Stimulated activated CD8-positive, alpha-beta memory T cell treated with anti-CD3 and anti-CD28 coated beads, Interleukin-2, amount 100 ng/mL, for 48 hours (primary cell): ENCODE results near the gene FAM83F.
"Not testable (repeated sequence)": the region's sequence is repeated elsewhere in the genome, so short reads cannot be mapped to it uniquely, and the experiment has no call there.

Experiments used
- DNase-seq, 2 donors: peaks; one replicate each; pipeline ENCODE4 v3.0.0-alpha.2; 2020; ENCODE audit warnings: low read depth in 2 of 2

Gene FAM83F

DNA sequence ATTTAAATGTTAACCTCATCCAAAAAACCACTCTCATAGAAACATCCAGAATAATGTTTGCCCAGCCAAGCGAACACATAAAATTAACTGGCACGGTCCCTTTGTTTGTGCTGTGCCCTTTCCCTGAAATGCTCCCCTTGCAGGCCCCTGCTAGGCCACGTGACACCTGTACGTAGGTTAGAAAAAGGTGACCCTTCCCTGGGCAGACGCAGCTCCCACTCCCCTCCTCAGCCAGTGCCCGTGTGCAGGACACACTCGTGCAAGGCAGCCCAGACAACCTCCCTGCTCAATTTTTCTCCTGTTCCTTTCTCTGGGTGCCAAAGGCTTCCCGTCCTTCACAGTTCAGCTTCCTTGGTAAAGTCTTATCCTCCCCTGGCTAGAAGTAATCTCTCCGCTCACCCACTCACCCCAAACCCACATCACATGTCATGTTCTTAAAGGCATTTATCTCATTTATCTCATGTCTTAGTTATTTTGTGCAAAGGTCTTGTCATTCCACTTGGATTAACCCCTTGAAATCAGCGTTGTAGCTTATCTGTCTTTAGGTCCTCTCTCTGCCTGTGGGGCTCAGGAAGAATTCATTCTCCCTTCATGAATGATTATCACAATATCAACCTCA is 20.7 kb downstream of the FAM83F start:
- no peak for DNase-seq

DNA sequence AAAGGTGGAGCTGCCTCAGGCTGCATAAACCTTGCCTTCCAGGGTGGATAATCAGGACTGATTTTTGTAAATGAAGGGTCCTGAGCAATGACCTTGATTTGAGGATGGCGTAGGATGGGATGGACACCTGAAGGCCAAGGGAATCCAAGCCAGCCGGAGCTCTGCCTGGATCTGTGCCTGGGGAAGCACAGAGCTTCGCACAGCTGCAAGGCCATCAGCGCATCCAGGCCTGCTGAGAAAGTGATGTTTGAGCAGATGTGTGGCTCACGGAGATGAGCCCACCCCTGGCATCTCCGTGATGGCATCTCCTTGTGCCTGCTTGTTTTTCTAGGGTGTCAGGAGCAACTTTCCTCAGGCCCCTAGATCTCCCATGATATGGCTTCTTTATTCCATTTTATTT is 23.3 kb downstream of the FAM83F start:
- no peak for DNase-seq

DNA sequence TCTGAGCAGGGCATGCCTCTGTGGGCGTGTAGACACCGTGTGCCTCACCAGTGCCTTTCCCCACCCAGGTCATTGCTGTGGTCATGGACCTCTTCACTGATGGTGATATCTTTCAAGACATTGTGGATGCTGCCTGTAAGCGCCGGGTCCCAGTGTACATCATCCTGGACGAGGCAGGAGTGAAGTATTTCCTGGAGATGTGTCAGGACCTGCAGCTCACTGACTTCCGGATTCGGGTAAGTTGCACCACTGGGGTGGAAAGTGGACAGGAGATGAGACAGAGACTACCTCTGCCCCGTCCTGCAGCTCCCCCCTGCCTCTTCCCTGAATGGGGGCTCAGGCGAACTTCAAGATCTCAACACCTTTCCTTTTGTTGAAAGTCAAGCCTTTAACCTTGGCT is 24.3 kb downstream of the FAM83F start:
- DNase-seq: no peak

DNA sequence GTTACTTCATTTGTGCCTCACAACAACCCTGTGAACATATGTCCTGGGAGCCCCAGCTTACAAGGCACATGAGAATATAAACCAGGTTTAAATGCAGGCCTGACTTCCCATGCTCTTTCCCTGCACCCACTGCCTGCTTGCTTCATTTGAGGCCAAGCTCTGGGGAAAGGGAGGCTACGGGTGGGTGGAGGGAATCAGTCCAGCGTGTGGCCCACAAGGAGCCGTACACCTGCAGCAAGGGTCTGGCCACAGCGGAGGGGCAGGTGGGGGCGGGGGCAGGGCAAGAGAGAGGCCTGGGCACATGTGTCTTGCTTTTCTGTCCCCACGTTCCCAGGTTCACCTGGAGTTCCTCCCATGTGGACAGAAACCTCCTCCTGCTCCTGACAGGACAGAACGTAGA is 26.2 kb downstream of the FAM83F start:
- no peak for DNase-seq

DNA sequence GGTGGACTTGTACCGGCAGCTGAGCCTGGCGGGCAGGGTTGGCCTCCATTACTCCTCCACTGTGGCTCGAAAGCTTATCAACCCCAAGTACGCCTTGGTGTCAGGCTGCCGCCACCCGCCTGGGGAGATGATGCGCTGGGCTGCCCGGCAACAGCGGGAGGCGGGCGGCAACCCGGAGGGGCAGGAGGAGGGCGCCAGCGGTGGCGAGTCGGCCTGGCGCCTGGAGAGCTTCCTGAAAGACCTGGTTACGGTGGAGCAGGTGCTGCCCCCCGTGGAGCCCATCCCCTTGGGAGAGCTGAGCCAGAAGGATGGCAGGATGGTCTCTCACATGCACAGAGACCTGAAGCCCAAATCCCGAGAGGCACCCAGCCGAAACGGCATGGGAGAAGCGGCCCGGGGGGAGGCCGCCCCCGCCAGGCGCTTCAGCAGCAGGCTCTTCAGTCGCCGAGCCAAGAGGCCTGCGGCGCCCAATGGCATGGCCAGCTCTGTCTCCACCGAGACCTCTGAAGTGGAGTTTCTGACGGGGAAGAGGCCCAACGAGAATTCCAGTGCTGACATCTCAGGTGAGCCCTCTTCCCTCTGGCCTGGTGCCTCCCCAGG is 26.7 kb downstream of the FAM83F start:
- no peak for DNase-seq

DNA sequence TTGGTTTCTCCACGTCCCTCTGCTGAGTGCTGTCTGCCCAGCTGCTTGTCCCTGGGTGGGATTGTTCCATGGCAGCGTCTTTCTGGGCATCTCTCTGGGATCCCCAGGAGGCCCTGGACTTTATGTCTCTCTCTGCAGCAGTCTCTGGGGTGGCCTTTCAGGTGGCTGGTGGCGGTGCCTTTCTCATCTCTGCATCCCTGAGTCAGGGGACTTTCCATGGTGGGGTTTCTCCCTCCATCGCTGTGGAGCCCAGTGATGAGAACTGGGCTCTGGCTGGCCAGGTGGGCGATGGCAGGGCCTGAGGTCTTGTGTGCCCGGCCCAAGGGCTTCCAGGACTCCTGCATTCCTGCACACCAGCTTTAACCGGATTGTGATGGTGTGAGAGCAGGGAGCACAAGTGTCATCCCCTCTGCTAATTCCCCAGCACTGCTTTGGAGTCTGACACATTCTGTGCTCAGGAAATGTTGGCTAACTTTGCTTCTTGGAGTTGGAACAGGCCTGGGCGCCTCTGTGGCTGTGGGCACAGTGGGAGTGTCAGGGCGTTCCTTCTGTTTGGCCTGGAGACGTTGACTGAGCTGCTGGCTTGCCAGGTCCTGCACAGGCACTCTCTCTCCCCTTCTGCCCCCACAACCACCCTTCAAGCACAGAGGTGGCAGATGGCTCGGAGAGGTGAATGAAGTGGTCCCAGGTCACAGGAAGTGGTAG is 27.9 kb downstream of the FAM83F start:
- no peak for DNase-seq

DNA sequence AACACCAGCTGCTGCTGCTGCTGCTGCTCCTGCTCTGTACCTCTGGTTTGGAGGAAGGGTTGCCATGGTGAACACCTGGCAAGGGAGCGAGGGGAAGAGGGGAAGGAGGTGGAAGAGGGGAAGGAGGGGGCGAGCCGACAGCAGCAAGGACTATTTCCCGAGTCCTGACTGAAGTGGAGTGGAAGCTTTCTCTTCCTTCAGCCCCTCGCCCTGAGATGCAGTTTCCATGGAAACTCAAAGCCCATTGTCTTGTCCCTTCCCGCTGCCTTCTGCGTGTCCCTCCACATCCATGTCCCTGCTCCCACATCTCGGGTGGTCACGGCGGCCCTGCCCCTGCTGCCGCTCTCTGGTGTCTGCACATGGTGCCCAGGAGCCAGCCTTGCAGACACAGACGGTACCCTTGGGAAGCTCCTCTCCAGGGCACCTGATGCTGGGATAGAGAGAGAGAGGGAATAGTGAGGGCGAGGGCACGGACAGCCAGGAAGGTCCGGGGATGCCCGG is 28.6 kb downstream of the FAM83F start:
- no peak for DNase-seq

DNA sequence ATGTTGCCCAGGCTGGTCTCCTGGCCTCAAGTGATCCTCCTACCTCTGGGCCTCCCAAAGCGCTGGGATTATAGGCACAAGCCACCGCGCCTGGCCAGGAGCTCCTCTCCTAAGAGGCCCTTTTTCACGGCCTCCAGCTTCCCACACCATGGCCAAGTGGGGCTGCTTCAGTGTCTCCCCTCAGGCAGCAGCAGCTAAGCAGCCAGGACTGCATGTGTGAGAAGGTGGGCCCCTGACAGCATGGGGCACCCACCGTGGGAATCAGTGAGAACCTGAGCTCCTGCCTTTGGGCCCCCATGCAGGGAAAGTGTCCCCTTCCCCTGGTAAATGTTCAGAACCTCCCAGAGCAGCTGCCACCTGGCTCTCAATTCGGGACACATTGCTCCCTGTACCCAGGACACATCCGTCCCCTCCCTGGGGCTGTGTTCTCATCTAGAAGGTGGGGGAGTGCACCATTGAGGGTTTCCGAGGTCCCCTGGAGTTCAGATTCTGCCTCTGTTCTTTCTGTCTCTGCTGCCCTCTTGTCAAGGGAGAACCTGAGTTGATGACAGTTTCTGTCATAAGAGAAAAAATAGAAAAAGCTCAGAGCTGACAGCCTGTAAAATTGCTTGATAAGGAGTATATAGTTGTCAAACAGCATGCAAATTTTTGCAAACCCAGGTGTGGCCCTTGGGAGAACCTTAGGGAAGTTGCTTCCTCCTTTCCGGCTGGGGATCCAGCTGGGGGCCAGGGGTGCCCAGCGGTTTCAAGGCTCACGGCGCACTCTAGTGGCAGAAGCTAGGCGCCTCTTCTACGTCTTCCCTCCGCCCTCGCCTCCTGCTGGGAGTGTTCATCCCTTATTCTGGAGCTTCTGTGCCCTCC is 29.7 kb downstream of the FAM83F start:
- peak; percentile 41 to 51 for DNase-seq

DNA sequence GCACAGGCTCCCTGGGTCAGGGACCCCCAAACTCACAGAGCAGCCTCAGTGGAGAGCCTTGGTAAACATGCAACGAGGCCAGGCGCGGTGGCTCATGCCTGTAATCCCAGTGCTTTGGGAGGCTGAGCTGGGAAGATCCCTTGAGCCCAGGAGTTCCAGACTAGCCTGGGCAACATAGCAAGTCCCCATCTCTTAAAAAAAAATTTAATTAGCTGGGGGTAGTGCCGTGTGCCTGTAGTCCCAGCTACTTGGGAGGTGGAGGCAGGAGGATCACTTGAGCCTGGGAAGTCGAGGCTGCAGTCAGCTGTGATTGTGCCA is 30.3 kb downstream of the FAM83F start:
- DNase-seq: not testable (repeated sequence)

DNA sequence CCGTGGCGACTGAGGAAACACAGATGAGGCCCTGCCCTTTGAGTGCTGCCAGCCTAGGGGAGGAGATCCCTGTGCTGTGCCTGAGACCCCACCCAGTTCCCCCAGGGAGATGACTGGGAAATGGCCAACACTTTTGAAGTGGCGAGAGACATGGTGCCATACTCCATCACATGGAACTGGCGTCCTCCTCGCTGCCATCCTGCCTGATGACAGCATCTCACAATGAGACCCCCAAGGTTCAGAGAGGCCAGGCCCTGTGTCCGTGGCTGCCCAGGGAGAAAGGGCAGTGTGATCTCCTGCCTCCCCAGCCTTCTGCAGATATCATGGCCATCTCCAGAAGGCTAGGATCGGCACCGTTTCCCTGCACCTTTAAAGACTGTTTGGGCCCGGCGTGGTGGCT is 31.1 kb downstream of the FAM83F start:
- DNase-seq: no peak

DNA sequence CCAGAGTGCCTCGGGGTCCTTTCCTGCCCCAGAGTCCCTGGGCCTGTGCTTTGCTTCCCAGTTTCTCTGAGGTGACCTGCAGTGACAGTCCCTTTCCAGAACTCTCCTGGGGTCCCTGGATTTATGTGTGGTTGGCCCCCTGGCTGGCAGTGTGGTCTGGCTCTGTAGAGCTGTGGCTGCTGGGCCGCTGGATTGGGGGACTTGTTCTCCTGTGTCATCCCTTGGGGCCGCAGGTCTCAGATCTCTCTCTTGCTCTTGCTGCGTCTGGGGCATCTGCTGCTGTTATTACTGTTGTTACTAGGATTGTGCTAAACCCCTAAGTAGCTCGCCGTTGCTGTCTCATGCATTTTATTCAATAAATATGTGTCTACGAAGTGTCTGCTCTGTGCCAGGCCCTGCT is 31.9 kb downstream of the FAM83F start:
- DNase-seq: no peak

DNA sequence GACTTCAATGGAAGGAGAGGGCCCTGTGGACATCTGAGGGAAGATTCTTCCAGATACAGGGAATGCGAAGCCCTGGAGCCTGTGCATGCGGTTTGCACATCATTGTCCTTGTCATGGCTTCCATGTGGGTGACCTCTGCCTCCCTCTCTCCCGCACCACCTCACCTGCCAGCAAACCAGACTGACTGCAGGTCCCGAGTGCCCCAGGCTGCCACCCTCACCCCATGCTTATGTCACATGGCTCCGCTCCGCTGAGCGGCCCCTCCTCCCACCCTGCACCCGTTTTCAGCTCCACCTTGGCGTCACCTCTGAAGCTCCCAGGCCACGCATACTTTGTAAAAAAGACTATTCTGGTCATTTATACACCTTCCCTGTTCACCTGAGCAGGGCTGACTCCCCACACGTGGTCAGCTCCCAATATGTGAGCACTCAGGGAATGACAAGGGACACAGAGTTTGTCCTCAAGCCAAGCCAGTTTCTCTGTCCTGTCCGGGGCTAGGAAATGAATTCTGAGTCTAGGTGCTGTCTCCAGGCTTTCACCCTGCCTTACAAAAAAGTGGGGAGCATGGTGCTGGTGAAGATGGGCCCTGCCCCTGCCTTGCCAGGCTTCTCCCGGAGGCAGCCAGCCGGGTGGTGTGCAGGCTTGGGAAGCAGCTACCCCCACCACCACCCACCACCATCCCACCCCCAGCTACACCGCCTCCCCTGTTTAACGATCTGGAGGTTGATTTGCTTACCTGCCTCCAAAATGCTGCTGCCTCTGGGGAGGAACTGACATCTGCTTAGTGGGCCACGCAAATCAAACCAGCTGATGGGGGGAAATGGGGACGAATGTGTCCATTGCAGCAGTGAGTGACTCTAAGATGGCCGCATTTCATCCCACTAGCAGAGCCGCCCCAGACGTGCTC is 32.7 kb downstream of the FAM83F start:
- DNase-seq: no peak

DNA sequence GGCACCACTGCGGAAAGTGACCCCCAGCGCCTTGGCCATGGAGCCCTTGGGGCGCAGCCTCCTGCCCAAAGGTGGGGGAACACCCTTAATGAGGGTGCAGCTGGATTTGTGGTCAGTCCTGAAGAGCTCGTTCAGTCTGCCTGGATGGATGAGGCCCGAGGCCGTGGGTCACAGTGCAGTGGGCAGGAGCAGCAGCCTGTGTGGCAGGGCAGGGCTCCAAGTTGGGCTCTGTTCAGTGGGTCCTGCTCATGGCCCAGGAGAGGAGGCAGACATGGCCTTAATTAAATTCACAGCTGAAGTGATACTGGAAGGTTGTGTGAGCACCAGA is 33.3 kb downstream of the FAM83F start:
- DNase-seq: no peak

DNA sequence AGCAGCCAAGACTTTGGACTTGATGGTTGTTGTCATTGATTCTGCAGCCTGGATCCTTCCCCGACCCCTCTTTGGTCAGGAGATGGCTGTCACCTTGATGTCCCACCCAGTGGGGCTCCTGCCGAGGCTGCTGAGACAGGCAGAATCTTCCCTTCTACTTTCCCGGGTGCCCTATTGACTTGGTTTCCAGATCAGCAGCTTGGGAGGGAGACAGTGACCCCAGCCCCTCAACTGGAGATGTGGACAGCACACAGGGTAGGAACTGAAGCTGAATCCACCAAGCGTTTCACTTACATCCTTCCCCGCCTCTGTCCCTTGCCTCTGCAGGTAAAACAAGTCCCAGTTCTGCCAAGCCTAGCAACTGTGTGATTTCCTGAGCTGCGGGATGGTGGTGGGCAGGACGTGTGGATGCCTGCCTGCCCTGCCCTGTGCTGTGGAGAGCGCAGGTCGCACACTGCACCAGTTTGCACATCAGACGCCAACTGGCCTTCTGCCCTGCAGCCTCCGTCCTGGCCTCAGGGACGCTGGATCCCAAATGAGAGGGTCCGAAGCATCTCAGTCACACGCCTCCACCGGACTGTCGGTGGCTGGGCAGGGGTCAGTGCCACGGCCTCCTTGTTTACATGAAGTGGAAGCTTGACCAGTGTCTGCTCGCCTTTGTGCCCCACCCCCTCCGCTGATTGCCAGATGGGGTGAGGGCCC is 34.6 kb downstream of the FAM83F start:
- DNase-seq: no peak

DNA sequence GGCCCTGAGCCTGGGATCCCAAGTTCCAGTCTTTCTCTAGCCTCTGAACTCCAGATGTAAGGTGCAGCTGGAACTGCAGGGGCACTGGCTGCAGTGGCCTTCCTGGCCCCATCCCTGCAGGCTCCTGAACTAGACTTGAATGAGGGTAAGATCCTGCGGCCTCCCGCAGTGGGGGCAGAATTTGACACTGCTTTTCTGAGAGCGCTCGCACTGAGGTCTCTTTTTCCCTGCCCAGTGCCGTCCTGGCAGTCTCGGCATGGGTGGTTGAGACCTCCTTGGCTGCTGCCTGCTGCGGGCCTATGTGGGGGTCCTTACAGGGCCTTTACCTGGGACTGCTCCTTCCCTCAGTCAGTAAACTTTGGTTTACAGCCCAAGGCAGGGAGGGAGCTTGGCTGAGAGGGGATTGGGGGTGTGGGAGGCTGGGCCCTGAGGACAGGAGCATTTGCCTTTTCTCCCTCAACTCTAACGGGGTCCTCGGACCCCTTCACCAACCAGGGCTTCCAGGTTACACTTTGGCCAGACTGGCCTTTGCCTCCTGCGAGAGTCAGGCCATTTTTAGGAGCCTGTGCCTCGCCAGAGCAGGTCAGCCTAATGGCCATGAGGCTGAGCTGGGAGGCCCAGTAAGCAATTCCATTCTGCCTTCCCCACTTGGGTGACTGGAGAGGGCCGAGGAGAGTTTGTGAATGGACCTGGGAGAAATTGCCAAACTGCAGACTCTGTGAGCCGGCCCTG is 35.4 kb downstream of the FAM83F start:
- no peak for DNase-seq

DNA sequence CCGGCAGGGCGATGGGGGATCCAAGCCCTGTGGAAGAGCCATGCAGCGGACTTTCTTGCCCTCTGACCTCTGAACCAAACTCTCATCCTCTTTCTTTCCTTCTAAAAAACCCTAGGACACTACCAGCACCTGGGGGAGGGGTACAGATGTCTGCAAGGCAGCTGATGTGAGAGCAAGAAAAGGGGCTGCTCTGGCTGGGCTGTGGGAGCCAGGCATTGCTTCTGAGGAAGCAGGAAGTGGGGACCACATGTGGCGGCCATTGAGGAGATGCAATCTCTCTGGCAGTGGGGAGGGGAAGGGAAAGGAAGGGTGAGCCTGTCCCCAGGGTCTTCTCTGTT is 36.0 kb downstream of the FAM83F start:
- DNase-seq: no peak

DNA sequence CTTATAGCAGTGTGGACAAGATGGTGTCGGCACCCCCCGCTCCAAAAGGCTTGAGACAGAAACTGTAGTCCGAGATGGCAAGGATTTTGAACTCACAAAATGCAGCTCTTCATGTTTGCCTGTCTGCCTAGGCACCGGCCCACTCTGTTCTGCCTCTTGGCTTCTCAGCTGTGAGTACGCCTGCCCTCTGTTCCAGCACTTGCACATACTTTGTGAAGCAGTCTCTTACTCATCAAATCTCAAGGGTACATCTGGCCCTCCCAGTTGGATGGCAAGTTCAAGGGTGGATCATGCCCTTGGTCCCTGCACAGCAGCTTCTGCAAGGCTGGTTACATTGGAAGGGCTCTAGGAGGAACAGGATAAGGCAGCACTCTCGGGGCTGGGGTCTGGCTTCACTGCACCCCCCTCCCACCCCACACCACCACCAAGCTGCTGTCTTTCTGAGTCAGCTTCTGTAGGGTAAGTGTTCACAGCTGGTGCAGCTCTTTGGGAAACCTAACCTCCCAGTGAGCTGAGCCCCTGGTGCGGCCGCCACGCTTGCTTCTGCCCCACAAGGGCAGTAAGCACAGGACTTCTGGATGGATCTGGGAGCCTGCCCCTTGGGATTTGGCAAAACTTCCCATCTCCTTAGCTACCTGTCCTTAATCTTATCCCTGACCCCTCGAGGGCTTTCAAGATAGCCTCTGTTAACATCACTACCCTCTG is 37.2 kb downstream of the FAM83F start:
- no peak for DNase-seq

DNA sequence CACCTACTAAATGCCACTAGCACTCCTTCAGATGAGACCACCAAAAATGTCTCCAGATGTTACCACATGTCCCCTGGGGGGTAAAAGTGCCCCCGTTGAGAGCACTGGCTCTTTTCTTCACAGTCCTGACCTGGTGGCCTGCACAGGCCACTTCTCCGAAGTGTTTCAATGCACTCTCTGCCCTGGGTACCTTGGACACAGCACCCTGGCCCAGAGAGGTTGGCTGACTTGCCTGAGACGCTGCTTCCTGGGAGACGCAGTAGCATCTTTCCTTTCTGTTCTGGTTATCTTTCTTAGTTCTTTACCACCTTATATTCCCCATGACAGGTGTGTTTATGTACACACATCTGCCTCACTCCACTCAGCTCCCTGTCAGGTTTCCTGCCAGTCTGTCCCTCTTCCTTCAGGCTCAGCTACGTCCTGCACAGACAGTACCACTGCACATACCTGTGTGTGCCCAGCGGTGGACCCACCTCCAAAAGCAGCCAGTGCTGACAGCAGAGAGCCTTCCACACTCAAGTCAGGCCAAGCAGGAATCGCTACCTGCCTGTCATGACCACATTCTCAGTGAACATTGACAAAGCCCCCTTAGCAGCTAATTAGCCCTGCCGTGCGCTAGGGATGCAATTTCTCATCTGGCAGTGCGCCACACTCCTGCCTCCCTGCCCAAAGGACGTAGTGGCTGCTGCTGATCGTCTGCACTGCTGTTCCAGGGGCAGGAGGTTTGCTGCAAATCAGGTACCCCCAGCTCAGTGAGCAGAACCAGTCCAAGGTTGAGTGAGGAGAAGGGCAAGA is 39.0 kb downstream of the FAM83F start:
- no peak for DNase-seq

DNA sequence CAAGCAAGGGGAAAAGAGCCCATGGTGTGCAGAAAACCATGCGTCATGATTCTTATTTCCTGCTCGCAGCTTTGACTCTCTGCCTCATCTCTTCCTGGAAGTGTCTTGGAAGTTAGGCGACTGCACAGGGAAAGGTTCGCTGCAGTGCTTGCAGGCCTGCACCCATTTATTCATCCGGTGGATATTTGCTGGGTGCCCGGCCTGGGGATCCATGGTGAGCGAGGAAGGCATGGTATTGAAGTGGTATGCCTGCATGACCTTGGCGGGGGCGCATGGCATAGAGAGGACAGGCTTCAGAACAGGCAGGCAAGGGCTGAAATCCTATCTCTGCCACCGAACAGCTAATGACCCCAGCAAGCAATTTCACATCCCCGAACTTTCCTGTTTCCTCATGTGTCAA is 40.6 kb downstream of the FAM83F start:
- no peak for DNase-seq
